Sciatic nerve (tissue), 2 donors: Measurements from ENCODE around the gene PRKD3. TPM values are rescaled to one million over a fixed set of nuclear protein-coding genes. Genes with fewer than 3 reads are reported as not detected.
"Not testable (repeated sequence)": the region's sequence is repeated elsewhere in the genome, so short reads cannot be mapped to it uniquely, and the experiment has no call there.

Source experiments
- ATAC-seq: fragments of 200-7000 bp; cut with Tn5 transposase; one replicate; pipeline ENCODE4 v1.9.1; 2020; ENCODE audit warnings: mild to moderate bottlenecking, moderate library complexity
- DNase-seq: peaks from one replicate; pipeline ENCODE4 v3.0.0-alpha.2; 2020; ENCODE audit warnings: low spot score
- intact Hi-C: fragments of 100-400 bp; cut with DNase I; formaldehyde crosslinking; loops from one replicate; pipeline ENCODE4 v1.14.2; 2022
- total RNA-seq: library from RNA; stranded (reverse); fragmentation: NEBNext Ultra II Directional; extraction: Animal tissue kit (Norgen Biotek cat#: 25700); gene quantifications from one replicate; pipeline ENCODE4 v1.2.1, GENCODE V29; 2021
- donor health status: DM: no; HTN: no; CAD: no.
- donor health status: DM: no; HTN: no; CAD: no.

PRKD3 gene
- total RNA-seq, 1 donor from 2014 or later = 57.2 TPM

GRCh38 chr2:37321029-37321682 lies 3.5 kb downstream of the PRKD3 start:
- intact Hi-C loops = no loop called here

GRCh38 chr2:37319754-37320609 lies 4.7 kb downstream of the PRKD3 start:
- intact Hi-C loops = no loop called here
- DNase-seq (no peak), ATAC-seq (no peak)

More at GRCh38 chr2:37321029-37321682, 3.5 kb downstream of the PRKD3 start:
- ATAC-seq = no peak
- DNase-seq = no peak

GRCh38 chr2:37318401-37318800 lies 6.2 kb downstream of the PRKD3 start:
- intact Hi-C loops = no loop called here
- DNase-seq = no peak
- no peak for ATAC-seq

- DNase-seq (no peak), ATAC-seq (no peak)
- intact Hi-C loops = no loop called here
Measured at GRCh38 chr2:37317746-37318145, 6.9 kb downstream of the PRKD3 start.

- intact Hi-C loops = no loop called here
Measured at GRCh38 chr2:37316181-37316580, 8.5 kb downstream of the PRKD3 start.

GRCh38 chr2:37315364-37315763 lies 9.3 kb downstream of the PRKD3 start:
- intact Hi-C loops = no loop called here

More at GRCh38 chr2:37316181-37316580, 8.5 kb downstream of the PRKD3 start:
- no peak for ATAC-seq
- no peak for DNase-seq

GRCh38 chr2:37307500-37307899 lies 17.1 kb downstream of the PRKD3 start:
- DNase-seq (no peak), ATAC-seq (no peak)
- intact Hi-C loops = no loop called here

More at GRCh38 chr2:37315364-37315763, 9.3 kb downstream of the PRKD3 start:
- DNase-seq (no peak), ATAC-seq (no peak)

- DNase-seq (no peak), ATAC-seq (no peak)
- intact Hi-C loops = no loop called here
Measured at GRCh38 chr2:37306024-37306423, 18.6 kb downstream of the PRKD3 start.

GRCh38 chr2:37302701-37303252 lies 21.9 kb downstream of the PRKD3 start:
- intact Hi-C loops = no loop called here

GRCh38 chr2:37301408-37301807 lies 23.2 kb downstream of the PRKD3 start:
- DNase-seq (no peak), ATAC-seq (no peak)
- intact Hi-C loops = no loop called here

More at GRCh38 chr2:37302701-37303252, 21.9 kb downstream of the PRKD3 start:
- no peak for ATAC-seq
- no peak for DNase-seq

- ATAC-seq = no peak
- intact Hi-C loops = no loop called here
Measured at GRCh38 chr2:37300578-37300977, 24.1 kb downstream of the PRKD3 start.

GRCh38 chr2:37300146-37300545 lies 24.5 kb downstream of the PRKD3 start:
- DNase-seq (no peak), ATAC-seq (no peak)
- intact Hi-C loops = no loop called here

More at GRCh38 chr2:37300578-37300977, 24.1 kb downstream of the PRKD3 start:
- no peak for DNase-seq

GRCh38 chr2:37297632-37298031 lies 27.0 kb downstream of the PRKD3 start:
- DNase-seq = no peak
- intact Hi-C loops = no loop called here
- no peak for ATAC-seq

GRCh38 chr2:37295469-37296073 lies 29.1 kb downstream of the PRKD3 start:
- DNase-seq (no peak), ATAC-seq (no peak)
- intact Hi-C loops = no loop called here

GRCh38 chr2:37294858-37295257 lies 29.8 kb downstream of the PRKD3 start:
- intact Hi-C loops, ATAC-seq, DNase-seq: not testable (repeated sequence)

- intact Hi-C loops = no loop called here
- DNase-seq (no peak), ATAC-seq (no peak)
Measured at GRCh38 chr2:37291680-37292079, 33.0 kb downstream of the PRKD3 start.

GRCh38 chr2:37287966-37288365 lies 36.7 kb downstream of the PRKD3 start:
- ATAC-seq = no peak
- intact Hi-C loops = no loop called here
- DNase-seq = no peak

GRCh38 chr2:37284381-37284780 lies 40.3 kb downstream of the PRKD3 start:
- intact Hi-C loops = no loop called here
- DNase-seq = no peak
- no peak for ATAC-seq

GRCh38 chr2:37283207-37283606 lies 41.4 kb downstream of the PRKD3 start:
- no peak for DNase-seq
- no peak for ATAC-seq
- intact Hi-C loops = no loop called here

- DNase-seq (no peak), ATAC-seq (no peak)
- intact Hi-C loops = no loop called here
Measured at GRCh38 chr2:37282746-37283145, 41.9 kb downstream of the PRKD3 start.
